Ecto neural progenitor cell (in vitro differentiated cells): ENCODE measurements around the gene RPS19.

Experiments
- DNase-seq: peaks from one replicate; pipeline ENCODE4 v3.0.0-alpha.2; 2018; ENCODE audit warnings: low spot score

RPS19 gene

GRCh38 chr19:41879080-41879479 lies 19.0 kb downstream of the RPS19 start:
- DNase-seq: no peak

GRCh38 chr19:41879670-41880328 lies 19.7 kb downstream of the RPS19 start:
- no peak for DNase-seq

GRCh38 chr19:41880329-41880708 lies 20.3 kb downstream of the RPS19 start:
- DNase-seq: no peak

- peak; percentile 66 for DNase-seq
These were observed 22.8 kb downstream of the RPS19 start, which contains the start of gene ARHGEF1 for GRCh38 chr19:41882568-41883462. Gene ARHGEF1 (plus strand): TSS chr19:41883184. CDS start chr19:41888083, 4,899 bp downstream.

- DNase-seq: no peak
These were observed 23.4 kb downstream of the RPS19 start for GRCh38 chr19:41883463-41883820.

- DNase-seq: peak; percentile 94
These were observed 24.0 kb downstream of the RPS19 start for GRCh38 chr19:41883821-41884733.

- DNase-seq: no peak
These were observed 27.0 kb downstream of the RPS19 start for GRCh38 chr19:41886761-41887710.

- DNase-seq: no peak
These were observed 27.8 kb downstream of the RPS19 start for GRCh38 chr19:41887711-41888382.

GRCh38 chr19:41888926-41889325 lies 28.9 kb downstream of the RPS19 start:
- no peak for DNase-seq

GRCh38 chr19:41889896-41890295 lies 29.8 kb downstream of the RPS19 start:
- DNase-seq: no peak

- no peak for DNase-seq
These were observed 30.9 kb downstream of the RPS19 start for GRCh38 chr19:41890936-41891335.

- no peak for DNase-seq
These were observed 32.3 kb downstream of the RPS19 start for GRCh38 chr19:41892173-41892902.

- DNase-seq: no peak
These were observed 33.8 kb downstream of the RPS19 start for GRCh38 chr19:41893899-41894298.

GRCh38 chr19:41894350-41894749 lies 34.3 kb downstream of the RPS19 start:
- no peak for DNase-seq

- no peak for DNase-seq
These were observed 35.9 kb downstream of the RPS19 start for GRCh38 chr19:41895745-41896580.

GRCh38 chr19:41896581-41896942 lies 36.5 kb downstream of the RPS19 start:
- no peak for DNase-seq

- no peak for DNase-seq
These were observed 37.1 kb downstream of the RPS19 start for GRCh38 chr19:41897181-41897580.

GRCh38 chr19:41897820-41898219 lies 37.8 kb downstream of the RPS19 start:
- no peak for DNase-seq

- DNase-seq: no peak
These were observed 38.2 kb downstream of the RPS19 start for GRCh38 chr19:41898235-41898634.
